ENCODE measurements around the gene GXYLT1.
"Not testable (repeated sequence)": the region's sequence is repeated elsewhere in the genome, so short reads cannot be mapped to it uniquely, and the experiment has no call there.

GXYLT1 gene

DNA sequence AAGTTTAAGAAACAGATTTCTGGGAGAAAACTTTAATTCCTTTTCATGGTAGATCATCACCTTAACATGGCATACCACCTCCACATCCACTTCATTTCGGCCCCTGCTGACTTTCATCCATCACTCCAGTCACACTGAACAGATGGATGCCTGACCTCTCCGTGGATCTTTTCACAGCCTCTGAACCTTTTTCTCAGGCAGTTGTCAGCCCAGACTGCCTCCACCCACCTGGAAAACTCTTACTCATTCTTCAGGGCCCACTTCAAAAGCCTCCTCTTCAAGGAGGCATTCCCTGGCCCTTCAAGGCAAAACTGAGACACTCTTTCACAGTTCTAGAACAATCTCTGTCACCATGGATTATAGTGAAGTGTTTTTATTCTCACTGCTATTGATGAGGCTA is 52.9 kb downstream of the GXYLT1 start:
- no peak for DNase-seq

DNA sequence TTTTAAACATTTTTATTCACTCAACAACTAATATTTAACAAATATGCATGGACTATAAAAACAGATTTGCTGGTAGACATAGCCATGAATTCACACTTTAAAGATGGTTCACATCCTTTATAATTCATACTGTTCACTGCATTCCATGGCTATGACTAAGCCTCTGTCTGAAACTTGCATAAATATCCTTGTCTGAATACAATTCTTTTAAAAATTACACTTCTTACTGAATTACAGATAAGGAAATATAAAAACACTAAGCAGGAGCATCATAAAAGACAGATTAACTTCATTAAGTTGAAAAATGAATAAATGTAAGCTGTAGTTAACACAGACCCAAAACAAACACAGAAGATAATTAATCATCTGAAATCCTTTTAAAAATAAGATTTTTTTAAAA is 53.8 kb downstream of the GXYLT1 start:
- DNase-seq, result no peak

DNA sequence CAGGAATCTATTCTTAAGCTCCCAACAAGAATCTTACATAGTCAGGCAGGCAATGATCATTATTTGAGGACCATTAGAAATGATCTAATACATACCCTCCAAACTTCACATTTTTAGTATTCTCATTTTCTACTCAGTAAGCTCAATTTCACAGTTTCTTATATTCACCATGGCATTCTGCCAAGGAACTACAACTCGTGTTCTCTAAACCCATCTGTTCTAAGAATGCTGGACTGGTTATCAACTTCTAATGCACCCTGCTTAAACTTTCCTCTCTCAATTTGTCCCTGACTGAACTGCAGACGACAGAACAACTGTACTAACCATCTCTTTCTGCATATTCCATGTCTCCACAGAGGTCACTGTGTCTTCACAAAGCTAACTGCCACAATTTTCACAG is 58.6 kb downstream of the GXYLT1 start:
- no peak for DNase-seq

DNA sequence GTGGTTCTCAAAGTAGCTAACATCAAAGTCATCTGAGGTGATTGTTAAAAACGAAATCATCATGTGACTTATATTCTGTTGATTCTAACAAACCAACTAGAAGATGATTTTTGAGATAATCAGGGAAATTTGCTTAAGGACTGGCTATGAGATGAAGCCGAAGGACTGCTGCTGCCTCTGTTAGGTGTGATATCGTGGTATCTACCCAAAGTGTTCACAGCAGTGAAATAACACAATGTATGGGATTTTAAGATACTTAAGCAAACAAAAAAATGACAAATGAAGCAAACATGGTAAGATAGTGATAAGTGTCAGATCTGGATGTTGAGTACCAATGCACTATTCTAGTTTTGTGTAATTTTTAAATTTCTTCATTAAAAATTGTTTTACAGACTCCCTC is 59.1 kb downstream of the GXYLT1 start:
- no peak for DNase-seq

DNA sequence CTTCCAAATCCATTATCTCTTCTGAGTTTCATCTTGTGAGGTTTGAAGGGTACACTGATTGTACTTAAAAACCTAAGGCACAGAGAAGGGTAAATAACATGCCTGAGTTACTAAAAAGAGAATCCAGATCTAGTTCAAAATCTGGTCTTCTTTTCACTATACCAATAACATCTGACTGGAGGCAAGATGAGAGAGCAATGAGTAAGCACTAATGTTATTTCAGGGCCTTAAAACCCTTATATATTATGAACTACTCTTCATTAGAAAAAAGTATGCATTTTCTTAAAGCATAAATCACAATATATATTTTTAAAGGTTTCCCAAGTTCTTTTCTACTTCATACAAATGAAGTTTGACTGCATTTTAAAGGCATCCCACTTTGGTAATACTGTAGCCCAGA is 60.2 kb downstream of the GXYLT1 start:
- DNase-seq, result no peak

DNA sequence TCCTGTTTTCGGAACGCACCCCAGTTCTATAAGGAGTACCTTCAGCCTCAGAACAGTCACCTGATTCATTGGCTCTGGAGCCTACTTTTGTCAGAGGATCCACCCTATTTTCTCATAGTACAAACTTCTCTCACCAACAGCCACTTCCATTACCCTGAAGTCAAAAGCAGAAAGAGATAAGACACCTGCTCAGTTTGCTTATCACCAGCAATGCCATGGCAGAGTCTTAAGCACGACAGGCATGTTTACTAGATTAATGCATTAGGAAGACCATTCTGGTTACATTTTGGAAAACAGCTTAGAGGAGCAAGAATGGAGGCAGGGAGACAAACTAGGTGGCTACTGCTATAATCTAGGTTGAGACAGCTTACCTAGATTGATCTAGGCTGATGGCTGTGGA is 67.7 kb downstream of the GXYLT1 start:
- DNase-seq, result no peak

DNA sequence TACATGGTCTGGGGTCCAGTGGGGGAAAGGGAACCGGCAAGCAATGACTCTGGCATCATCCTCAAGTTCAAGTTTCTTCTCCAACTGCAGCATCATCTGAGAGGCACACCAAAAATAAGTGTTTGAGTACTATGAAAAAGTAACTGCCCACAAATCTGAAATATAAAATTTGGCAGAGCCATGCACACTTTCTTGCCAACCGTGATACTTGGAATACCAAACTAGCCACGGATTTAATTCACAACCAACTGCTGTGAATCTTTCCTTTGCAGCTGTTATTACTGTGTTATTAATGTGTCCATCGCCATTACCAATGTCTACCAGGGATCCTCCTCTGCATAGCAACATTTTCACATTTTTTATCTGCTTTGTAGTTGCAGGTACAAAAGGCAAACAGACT is 74.6 kb downstream of the GXYLT1 start:
- DNase-seq, result no peak

- DNase-seq, result no peak
Measured at GRCh38 chr12:42059127-42059526, 85.5 kb downstream of the GXYLT1 start.

DNA sequence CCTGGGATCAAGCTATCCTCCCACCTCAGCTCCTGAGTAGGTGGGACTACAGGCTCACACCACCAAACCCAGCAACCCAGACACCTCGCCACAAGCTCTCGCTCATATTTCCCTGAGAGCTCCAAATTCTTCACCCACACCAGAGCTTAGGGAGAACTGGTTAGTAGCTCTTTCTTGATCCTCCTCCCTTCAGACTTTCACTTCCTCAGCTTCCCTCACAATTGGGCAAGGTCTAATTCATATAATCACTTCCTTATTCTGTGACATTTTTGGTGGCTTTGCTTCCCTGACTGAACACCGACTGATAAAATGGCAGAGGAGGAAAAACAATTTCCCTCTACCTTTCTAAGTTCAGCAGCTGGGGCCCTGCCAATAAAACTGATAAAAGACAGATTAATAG is 88.5 kb downstream of the GXYLT1 start:
- DNase-seq, result no peak

DNA sequence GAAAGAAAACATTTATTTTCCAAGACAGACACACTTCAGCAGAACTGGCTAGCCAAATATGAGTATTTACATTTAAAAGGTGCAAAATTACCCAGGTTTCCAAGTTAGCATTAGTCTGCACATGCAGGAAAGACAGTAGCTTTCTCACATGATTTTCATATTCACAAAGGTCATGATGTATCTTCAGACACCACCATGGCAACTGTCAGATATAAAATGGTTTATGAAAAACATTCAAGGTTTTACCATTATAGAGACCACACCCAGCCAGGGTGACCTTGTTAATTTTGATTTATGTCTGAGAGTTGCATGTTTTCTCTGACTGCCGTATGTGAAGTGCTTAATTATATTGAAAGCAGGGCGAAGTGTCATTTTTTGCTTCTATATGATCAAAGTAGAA is 91.2 kb downstream of the GXYLT1 start:
- no peak for DNase-seq

DNA sequence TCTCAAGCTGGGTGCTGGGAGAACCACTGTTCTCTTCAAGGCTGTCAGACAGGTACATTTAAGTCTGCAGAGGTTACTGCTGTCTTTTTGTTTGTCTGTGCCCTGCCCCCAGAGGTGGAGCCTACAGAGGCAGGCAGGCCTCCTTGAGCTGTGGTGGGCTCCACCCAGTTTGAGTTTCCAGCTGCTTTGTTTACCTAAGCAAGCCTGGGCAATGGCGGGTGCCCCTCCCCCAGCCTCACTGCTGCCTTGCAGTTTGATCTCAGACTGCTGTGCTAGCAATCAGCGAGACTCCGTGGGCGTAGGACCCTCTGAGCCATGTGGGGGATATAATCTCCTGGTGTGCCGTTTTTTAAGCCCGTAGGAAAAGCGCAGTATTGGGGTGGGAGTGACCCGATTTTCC is 95.7 kb downstream of the GXYLT1 start:
- DNase-seq, result not testable (repeated sequence)

DNA sequence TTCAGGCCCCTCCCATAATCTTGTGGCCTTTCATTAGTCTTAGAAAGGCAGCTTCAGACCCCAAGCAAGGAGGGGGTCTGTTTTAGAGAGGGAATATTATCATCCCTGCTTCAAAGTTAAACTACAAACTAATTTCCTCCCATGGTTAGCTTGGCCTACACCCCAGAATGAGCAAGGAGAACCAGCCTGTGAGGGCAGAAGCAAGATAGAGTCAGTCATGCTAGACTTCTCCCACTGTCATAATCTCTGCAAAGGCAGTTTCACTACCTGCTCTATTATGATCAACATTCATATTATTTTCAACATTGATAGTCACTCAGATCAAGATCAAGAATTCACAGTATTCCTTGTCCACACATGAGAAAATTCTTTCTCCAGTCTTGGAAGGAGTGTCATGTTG is 105.1 kb downstream of the GXYLT1 start:
- no peak for DNase-seq

- no peak for DNase-seq
Measured at GRCh38 chr12:42039176-42039575, 105.5 kb downstream of the GXYLT1 start.

GRCh38 chr12:42031847-42032564 is 112.7 kb downstream of the GXYLT1 start:
- no peak for DNase-seq

All from NCI-H146 (cell line).